Thoracic aorta (tissue), 2 donors: ENCODE data around the gene DCC. TPM values are rescaled to one million over a fixed set of nuclear protein-coding genes. Genes with fewer than 3 reads are reported as not detected.

Source experiments
- ATAC-seq: fragments of 150-250 bp; one replicate; pipeline ENCODE4 v1.8.0; 2017; ENCODE audit warnings: low read depth; ENCODE audit not compliant: insufficient number of reproducible peaks, low FRiP score
- DNase-seq: peaks from one replicate; pipeline ENCODE4 v3.0.0-alpha.2; 2020; ENCODE audit warnings: low spot score
- H3K27ac ChIP-seq, 2 donors: fragments of 200-600 bp; sonication (generic); 1 replicate in 1 of 2; 2 replicates in 1 of 2; pipeline ENCODE4 v1.5.1; 2016; ENCODE audit warnings: mild to moderate bottlenecking in 2 of 2, moderate library complexity in 2 of 2
- H3K27me3 ChIP-seq: fragments of 200-600 bp; sonication (generic); replicated peaks from 2 replicates; pipeline ENCODE4 v1.6.0; 2016; ENCODE audit warnings: mild to moderate bottlenecking; ENCODE audit not compliant: insufficient read depth
- H3K36me3 ChIP-seq: fragments of 200-600 bp; sonication (generic); one replicate; pipeline ENCODE4 v1.5.1; 2016
- H3K4me1 ChIP-seq, 2 donors: fragments of 200-600 bp; sonication (generic); 1 replicate in 1 of 2; 2 replicates in 1 of 2; pipeline versions ENCODE4 v1.5.1 to v1.6.0; 2016; ENCODE audit warnings: low read depth in 2 of 2, mild to moderate bottlenecking in 1 of 2; ENCODE audit not compliant: control insufficient read depth in 1 of 2
- H3K4me3 ChIP-seq: fragments of 200-600 bp; sonication (generic); 2 replicates; pipeline ENCODE4 v1.5.1; 2016; ENCODE audit warnings: mild to moderate bottlenecking
- H3K9me3 ChIP-seq: fragments of 200-600 bp; sonication (generic); 2 replicates; pipeline ENCODE4 v1.5.1; 2016
- total RNA-seq, 2 donors: library from RNA; depleted of rRNA; stranded (reverse); fragments of >200 nt; gene quantifications; one replicate each; pipeline versions ENCODE4 v1.1.0 to v1.2.3, GENCODE V29; 2016
- TF ChIP-seq, protein P1 (sequence below): fragments of 200-600 bp; sonication (generic); IDR thresholded peaks from one replicate; pipeline ENCODE4 v1.5.1; 2019; ENCODE audit warnings: antibody characterized with exemption

Gene DCC
- total RNA-seq, 2 donors from 2014 or later, result not detected

DNA sequence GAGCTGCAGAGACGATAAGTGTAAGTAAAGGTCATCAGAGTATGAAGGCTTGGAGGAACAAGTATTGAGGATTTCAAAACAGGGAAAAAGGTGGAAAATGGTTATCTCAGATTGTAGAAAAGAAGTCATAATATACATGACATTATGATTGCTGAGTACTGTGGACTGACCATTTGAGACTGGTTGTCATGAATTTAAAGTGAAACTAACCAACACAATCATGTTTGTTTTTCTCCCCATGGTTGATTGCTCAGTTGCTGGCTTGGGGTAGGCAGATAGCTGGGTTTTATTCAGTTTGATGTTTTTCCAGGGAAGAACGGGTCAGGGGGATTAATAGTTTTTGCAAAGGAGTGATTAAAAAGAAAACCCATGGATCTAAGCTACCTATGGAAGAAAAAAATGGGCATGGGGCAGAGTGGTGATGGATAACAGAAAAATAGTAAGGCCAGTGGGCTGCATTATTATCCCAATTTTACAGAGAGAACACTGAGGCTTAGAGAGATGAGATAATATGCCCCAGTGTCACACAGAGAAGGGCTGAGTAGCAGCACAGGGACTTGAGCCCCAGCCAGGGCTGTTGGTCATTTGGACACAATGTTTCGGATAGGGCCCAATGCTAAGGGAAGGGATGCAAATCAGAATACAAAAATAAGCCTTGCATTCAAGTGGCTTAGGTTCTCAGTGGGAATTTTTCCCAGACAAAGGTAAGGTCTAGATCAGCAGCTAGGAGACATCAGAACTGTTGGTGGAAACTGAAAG is 885.7 kb downstream of the DCC start:
- Histone ChIP-seq H3K27ac (no peak overlapping the region), H3K27me3 (no peaks in the 10 kb centered on the region), H3K4me1 (no peaks in the 10 kb centered on the region), H3K4me3 (no peak overlapping the region), H3K9me3 (no peaks in the 10 kb centered on the region), H3K36me3 (no peaks in the 10 kb centered on the region)
- TF ChIP-seq, protein P1, sequence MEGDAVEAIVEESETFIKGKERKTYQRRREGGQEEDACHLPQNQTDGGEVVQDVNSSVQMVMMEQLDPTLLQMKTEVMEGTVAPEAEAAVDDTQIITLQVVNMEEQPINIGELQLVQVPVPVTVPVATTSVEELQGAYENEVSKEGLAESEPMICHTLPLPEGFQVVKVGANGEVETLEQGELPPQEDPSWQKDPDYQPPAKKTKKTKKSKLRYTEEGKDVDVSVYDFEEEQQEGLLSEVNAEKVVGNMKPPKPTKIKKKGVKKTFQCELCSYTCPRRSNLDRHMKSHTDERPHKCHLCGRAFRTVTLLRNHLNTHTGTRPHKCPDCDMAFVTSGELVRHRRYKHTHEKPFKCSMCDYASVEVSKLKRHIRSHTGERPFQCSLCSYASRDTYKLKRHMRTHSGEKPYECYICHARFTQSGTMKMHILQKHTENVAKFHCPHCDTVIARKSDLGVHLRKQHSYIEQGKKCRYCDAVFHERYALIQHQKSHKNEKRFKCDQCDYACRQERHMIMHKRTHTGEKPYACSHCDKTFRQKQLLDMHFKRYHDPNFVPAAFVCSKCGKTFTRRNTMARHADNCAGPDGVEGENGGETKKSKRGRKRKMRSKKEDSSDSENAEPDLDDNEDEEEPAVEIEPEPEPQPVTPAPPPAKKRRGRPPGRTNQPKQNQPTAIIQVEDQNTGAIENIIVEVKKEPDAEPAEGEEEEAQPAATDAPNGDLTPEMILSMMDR, result no peak
- no peak for DNase-seq
- no peak for ATAC-seq

- ATAC-seq (no peak), DNase-seq (no peak)
- Histone ChIP-seq H3K36me3 (no peaks in the 10 kb centered on the region), H3K9me3 (no peaks in the 10 kb centered on the region), H3K4me1 (no peaks in the 10 kb centered on the region), H3K4me3 (no peak overlapping the region), H3K27ac (no peak overlapping the region), H3K27me3 (no peaks in the 10 kb centered on the region)
- TF ChIP-seq, protein P1, result no peak
Observed at GRCh38 chr18:53234610-53235009, 894.6 kb downstream of the DCC start.

DNA sequence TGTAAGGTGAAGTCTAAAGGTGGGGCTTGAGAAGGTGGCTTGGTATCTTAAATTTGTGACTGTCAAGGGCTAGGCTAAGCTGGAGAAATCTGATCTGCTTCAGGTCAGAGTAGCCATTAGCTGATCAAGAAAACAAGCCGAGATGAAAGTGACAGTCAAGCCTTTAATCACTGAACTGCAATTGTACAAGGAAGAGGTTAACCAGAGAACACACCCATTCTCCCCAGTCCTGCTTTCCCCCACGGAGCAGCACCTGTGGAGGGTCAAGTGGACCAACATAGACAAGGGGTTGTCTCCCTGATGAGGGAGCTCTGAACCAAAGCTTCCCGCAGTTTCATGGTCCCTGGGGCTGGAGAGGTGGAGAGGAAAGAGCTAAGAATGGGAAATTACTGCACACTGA is 901.2 kb downstream of the DCC start:
- no peak overlapping the region for H3K4me3 ChIP-seq
- TF ChIP-seq, protein P1, result no peak
- H3K9me3 ChIP-seq, result no peaks in the 10 kb centered on the region
- H3K27me3 ChIP-seq, result no peaks in the 10 kb centered on the region
- ATAC-seq (no peak), DNase-seq (no peak)
- no peaks in the 10 kb centered on the region for H3K4me1 ChIP-seq
- no peaks in the 10 kb centered on the region for H3K36me3 ChIP-seq
- H3K27ac ChIP-seq, result no peak overlapping the region

DNA sequence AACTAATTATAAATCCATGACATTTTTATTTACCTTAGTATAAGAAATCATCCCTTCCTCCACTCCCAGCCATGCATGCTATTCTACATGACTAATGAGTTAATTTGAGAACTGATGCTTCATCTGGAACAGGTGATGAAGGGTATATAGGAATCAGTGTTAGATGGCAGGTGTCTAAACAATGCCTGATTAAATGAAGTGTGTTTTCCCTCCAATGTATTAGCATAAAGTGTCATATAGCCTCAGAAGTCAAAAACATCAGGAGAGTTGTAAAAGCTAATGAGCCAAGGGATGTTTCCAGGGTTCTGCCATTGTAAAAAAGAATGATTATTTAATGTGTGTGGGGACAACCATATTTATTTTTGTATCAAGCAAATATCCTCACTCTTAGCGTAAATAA is 913.8 kb downstream of the DCC start:
- Histone ChIP-seq H3K27me3 (no peaks in the 10 kb centered on the region), H3K9me3 (no peaks in the 10 kb centered on the region), H3K36me3 (no peaks in the 10 kb centered on the region), H3K4me3 (no peak overlapping the region), H3K4me1 (no peaks in the 10 kb centered on the region), H3K27ac (no peak overlapping the region)
- no peak for DNase-seq
- ATAC-seq, result no peak
- TF ChIP-seq, protein P1, result no peak

GRCh38 chr18:53254265-53254664 is 914.3 kb downstream of the DCC start:
- no peak for ATAC-seq
- TF ChIP-seq, protein P1, result no peak
- H3K27ac ChIP-seq, result no peak overlapping the region
- no peaks in the 10 kb centered on the region for H3K36me3 ChIP-seq
- no peak overlapping the region for H3K4me3 ChIP-seq
- no peaks in the 10 kb centered on the region for H3K27me3 ChIP-seq
- no peaks in the 10 kb centered on the region for H3K9me3 ChIP-seq
- H3K4me1 ChIP-seq, result no peaks in the 10 kb centered on the region
- no peak for DNase-seq
